Activated CD4-positive, alpha-beta T cell treated with anti-CD3 and anti-CD28 coated beads for 36 hours (primary cell): Measurements from ENCODE around the gene DSP. TPM values are rescaled to one million over a fixed set of nuclear protein-coding genes. Genes with fewer than 3 reads are reported as not detected.

ENCODE experiments used
- ATAC-seq: fragments of 200-7000 bp; cut with Tn5 transposase; one replicate; pipeline ENCODE4 v1.10.0; 2021; ENCODE audit warnings: mild to moderate bottlenecking, moderate library complexity
- CTCF ChIA-PET: fragments of 350-600 bp; sonication (Branson Sonifier 250); formaldehyde crosslinking; loops from one replicate; lab custom pipeline; 2021; ENCODE audit warnings: antibody characterized with exemption; lab: Charles Lee
- POLR2A ChIA-PET: fragments of 350-600 bp; sonication (Branson Sonifier 250); formaldehyde crosslinking; loops from one replicate; lab custom pipeline; 2021; ENCODE audit warnings: antibody characterized with exemption, inconsistent platforms; lab: Charles Lee
- DNase-seq: peaks from one replicate; pipeline ENCODE4 v3.0.0-alpha.2; 2020
- H3K27ac Mint-ChIP-seq: one replicate; pipeline ENCODE4 v1.8.0; 2021; ENCODE audit warnings: mixed read lengths
- H3K27me3 Mint-ChIP-seq: one replicate; pipeline ENCODE4 v1.8.0; 2021; ENCODE audit warnings: mixed read lengths
- H3K36me3 Mint-ChIP-seq: one replicate; pipeline ENCODE4 v1.8.0; 2021; ENCODE audit warnings: low read depth, mixed read lengths
- H3K4me1 Mint-ChIP-seq: one replicate; pipeline ENCODE4 v1.8.0; 2021; ENCODE audit warnings: mixed read lengths
- H3K4me3 Mint-ChIP-seq: one replicate; pipeline ENCODE4 v1.8.0; 2021; ENCODE audit warnings: mild to moderate bottlenecking, moderate library complexity, mixed read lengths
- H3K9me3 Mint-ChIP-seq: one replicate; pipeline ENCODE4 v1.8.0; 2021; ENCODE audit warnings: low read depth, mixed read lengths
- intact Hi-C, 2 experiments: fragments of 100-400 bp; cut with DNase I in 1 of 2; cut with micrococcal nuclease in 1 of 2; formaldehyde crosslinking; loops; one replicate each; pipeline versions ENCODE4 v1.14.2 to v1.15.1; 2022 to 2024; cut with DNase I, micrococcal nuclease
- total RNA-seq, 2 experiments: library from RNA; stranded (reverse); gene quantifications; one replicate each; pipeline ENCODE4 v1.2.3, GENCODE V29; 2021

Gene DSP
- total RNA-seq, 2 experiments from 2014 or later, result 0.05 to 0.09 TPM

DNA sequence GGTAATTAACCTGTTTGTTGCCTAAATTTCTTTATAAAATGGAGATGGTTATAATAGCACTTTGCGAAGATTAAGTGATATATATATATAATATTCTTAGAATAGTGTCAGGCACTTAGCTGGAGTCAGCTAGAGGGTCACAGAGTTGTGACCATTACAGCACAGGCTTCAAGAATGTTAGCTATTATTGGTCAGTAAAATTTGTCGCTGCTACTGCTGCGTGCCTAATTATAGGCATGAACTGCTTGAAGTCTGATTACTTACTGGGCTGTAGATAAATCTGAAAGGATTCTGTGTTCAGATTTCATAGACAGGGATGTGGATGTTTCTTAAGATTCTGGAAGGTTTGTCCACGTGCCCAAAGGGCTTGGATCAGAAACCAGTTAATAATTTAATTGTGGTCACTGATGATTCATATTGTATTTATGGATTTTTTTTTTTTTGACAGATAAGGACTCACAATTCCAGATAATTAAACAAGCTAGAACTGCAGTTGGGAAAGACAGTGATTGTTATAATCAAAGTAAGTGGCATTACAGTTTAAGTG is 53.2 kb downstream of the DSP start:
- no peak overlapping the region for H3K4me3 Mint-ChIP-seq
- ChIA-PET POLR2A (no interaction called here), CTCF (interaction anchor here (0.9 kb wide), 1 partner anchor 12 kb away, joined by 3 read pairs; no protein-coding TSS in a partner anchor)
- DNase-seq, result no peak
- H3K9me3 Mint-ChIP-seq, result no peaks in the 10 kb centered on the region
- peaks cover 28% of the 10 kb centered on the region for H3K36me3 Mint-ChIP-seq
- peaks cover 28% of the 10 kb centered on the region for H3K4me1 Mint-ChIP-seq
- no peak overlapping the region for H3K27ac Mint-ChIP-seq
- no peak for ATAC-seq
- no peaks in the 10 kb centered on the region for H3K27me3 Mint-ChIP-seq
- intact Hi-C loops, result loop anchor here (5.0 to 10.0 kb wide), 5 partner anchors 52 to 937 kb away; partner anchors contain the start of genes DSP (in 1 of the 2), SLC35B3 (in 1 of the 2) and TXNDC5 (in 1 of the 2)

DNA sequence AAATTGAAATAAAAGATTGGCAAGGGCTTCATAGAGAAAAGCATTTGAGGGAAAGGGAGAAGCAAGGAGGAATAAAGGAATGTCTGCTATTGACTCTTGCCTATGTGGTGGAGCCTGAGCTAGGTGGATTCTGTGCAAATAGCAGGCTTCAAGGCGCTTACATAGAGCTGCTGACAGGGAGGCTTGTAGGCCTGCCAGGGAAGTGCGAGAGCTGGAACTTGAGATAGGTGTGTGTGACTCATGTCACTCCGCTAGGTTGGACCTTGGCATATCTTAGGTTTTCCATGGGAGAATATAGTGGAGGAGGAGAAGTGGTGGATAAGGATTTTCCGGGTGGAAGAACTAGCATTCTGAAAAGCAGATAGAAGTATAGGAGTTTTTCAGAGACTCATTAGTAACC is 62.5 kb downstream of the DSP start:
- DNase-seq (no peak), ATAC-seq (peak; percentile 31)
- H3K4me3 Mint-ChIP-seq, result no peak overlapping the region
- H3K4me1 Mint-ChIP-seq, result peaks cover 19% of the 10 kb centered on the region
- H3K9me3 Mint-ChIP-seq, result no peaks in the 10 kb centered on the region
- CTCF ChIA-PET, result interaction anchor here (1.2 to 2.3 kb wide), 2 partner anchors 13 to 14 kb away, joined by 3 to 7 read pairs; partner anchors contain the start of gene SNRNP48
- H3K27ac Mint-ChIP-seq, result peak overlapping the region; percentile 61
- intact Hi-C loops, result loop anchor here in 1 of 2 experiments (1.0 kb wide), 1 partner anchor 14 kb away; the partner anchor contains the start of gene SNRNP48
- POLR2A ChIA-PET, result no interaction called here
- peaks cover 52% of the 10 kb centered on the region for H3K36me3 Mint-ChIP-seq
- no peaks in the 10 kb centered on the region for H3K27me3 Mint-ChIP-seq

DNA sequence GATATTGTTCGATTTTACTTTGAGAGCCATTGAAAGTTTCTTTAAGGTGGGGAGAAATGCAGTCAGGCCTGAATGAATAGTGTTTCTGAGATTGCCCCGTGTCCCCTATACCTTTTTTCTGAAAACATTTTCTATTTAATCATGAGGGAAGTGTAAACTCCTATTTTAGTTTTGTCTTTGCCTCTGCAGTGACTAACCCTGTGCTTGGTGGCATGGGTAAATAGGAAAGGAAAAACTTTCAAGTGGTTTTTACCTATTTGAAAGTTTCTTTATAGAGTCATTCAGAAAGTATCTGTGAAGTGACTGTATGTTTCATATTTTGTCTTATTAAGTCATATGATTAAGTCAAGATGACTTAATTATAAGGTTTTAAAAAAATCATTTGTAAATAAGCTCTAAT is 63.0 kb downstream of the DSP start:
- Mint-ChIP-seq H3K4me1 (peaks cover 19% of the 10 kb centered on the region), H3K27me3 (no peaks in the 10 kb centered on the region), H3K27ac (no peak overlapping the region), H3K4me3 (no peak overlapping the region), H3K36me3 (peaks cover 52% of the 10 kb centered on the region), H3K9me3 (no peaks in the 10 kb centered on the region)
- intact Hi-C loops, result loop anchor here in 1 of 2 experiments (1.0 kb wide), 1 partner anchor 14 kb away; the partner anchor contains the start of gene SNRNP48
- ATAC-seq, result peak; percentile 94
- POLR2A ChIA-PET, result interaction anchor here (0.8 kb wide), 1 partner anchor 13 kb away, joined by 3 read pairs; no protein-coding TSS in a partner anchor
- DNase-seq, result no peak
- CTCF ChIA-PET, result interaction anchor here (2.3 kb wide), 1 partner anchor 13 kb away, joined by 7 read pairs; no protein-coding TSS in a partner anchor

DNA sequence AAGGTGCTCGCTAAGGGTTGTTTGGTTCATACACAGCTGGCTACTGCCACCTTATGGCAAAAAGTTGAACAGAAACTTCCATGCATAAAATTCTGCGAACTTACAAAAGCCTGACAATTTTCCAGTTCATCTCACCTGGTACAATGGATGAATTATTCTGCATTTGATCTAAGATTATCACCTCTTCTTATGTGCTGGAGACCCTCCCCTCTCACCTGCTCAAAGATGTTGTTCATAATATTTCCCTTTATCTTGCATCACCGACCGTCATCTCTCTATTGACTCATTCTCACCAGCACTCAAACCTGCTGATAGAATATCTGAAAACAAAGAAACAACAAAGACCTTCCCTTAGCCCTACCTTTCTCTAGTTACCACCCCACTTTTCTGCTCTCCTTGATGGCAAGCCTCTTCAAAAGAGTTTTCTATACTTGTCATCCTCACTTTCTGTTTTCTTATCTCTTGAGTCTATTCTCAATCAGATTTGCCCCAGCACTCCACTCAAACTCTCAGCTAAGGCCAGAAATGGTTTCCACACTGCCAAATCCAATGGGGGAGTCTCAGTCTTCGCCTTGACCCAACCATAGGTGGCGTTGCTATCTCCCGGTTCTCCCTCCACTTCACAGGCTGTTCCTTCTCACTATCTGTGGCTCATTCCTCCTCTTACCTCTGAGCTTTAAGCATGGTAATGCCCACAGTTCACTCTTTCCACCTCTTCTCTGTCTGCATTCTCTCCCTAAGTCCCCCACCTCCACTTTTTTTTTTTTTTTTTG is 74.3 kb downstream of the DSP start:
- Mint-ChIP-seq H3K4me3 (no peak overlapping the region), H3K9me3 (no peaks in the 10 kb centered on the region), H3K4me1 (peaks cover 17% of the 10 kb centered on the region), H3K27ac (no peak overlapping the region), H3K36me3 (peaks cover 11% of the 10 kb centered on the region), H3K27me3 (no peaks in the 10 kb centered on the region)
- CTCF ChIA-PET, result interaction anchor here (0.6 to 2.9 kb wide), 14 partner anchors 13 to 362 kb away, joined by 3 to 24 read pairs (median 3); no protein-coding TSS in a partner anchor
- intact Hi-C loops, result loop anchor here (1.0 to 10.0 kb wide), 4 partner anchors 190 to 938 kb away; no protein-coding TSS in a partner anchor
- POLR2A ChIA-PET, result interaction anchor here (0.6 to 0.7 kb wide), 4 partner anchors 174 to 608 kb away, joined by 3 to 6 read pairs (median 4); no protein-coding TSS in a partner anchor
- peak; percentile 44 for DNase-seq
- ATAC-seq, result peak; percentile 69

- peaks cover 3% of the 10 kb centered on the region for H3K36me3 Mint-ChIP-seq
- peak; percentile 75 for ATAC-seq
- CTCF ChIA-PET, result interaction anchor here (0.6 to 0.9 kb wide), 3 partner anchors 82 to 341 kb away, joined by 3 to 5 read pairs (median 3); no protein-coding TSS in a partner anchor
- H3K27me3 Mint-ChIP-seq, result no peaks in the 10 kb centered on the region
- POLR2A ChIA-PET, result interaction anchor here (0.5 kb wide), 1 partner anchor 21 kb away, joined by 7 read pairs; no protein-coding TSS in a partner anchor
- H3K4me3 Mint-ChIP-seq, result no peak overlapping the region
- no peak overlapping the region for H3K27ac Mint-ChIP-seq
- H3K4me1 Mint-ChIP-seq, result peaks cover 17% of the 10 kb centered on the region
- intact Hi-C loops, result loop anchor here in 1 of 2 experiments (10.0 kb wide), 1 partner anchor 193 kb away; no protein-coding TSS in a partner anchor
- H3K9me3 Mint-ChIP-seq, result no peaks in the 10 kb centered on the region
- peak; percentile 42 for DNase-seq
Measured at GRCh38 chr6:7617801-7618764, 76.6 kb downstream of the DSP start.

- ChIA-PET POLR2A (no interaction called here), CTCF (interaction anchor here (0.9 kb wide), 1 partner anchor 25 kb away, joined by 3 read pairs; no protein-coding TSS in a partner anchor)
Measured at GRCh38 chr6:7621761-7622160, 80.3 kb downstream of the DSP start.

DNA sequence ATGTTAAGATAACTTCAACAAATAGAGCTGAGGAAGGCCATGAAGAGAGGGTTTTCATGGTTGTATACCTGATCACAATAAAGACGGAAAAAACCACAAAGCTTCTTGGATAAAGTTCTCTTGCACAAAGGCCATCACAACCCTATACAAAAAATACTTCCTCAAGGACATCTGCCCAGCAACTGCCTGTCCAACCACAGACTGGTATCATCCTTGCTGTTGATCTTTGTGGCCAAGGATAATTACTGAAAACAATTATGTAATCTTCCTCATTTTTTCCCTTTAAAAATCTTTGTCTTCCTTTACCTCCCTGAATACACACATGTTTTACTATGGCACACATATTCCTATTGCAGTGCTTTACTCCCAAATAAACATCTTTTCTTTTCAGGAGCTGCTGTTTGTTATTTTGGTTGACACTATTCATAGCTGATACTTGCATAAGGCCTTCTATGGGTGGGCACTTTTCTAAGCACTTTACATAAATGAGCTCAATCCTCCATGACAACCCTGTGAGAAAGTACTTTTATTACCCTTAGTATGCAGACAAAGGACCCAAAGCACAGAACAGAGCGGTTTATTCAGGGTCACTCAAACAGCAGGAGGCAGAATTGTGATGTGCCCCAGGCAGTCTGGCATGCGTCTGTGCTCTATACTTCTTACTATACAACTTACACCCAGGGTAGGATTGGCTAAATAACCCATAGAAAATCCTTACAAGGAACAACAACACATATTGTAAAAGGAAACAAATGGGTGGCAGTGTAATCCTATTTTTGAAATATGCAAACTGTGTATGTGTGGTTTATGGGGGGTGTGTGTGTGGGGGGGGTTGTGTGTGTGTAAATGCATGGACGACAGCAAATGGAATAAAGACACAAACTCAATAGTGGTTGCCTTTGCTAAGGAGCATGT is 83.6 kb downstream of the DSP start:
- ATAC-seq (no peak), DNase-seq (no peak)
- Mint-ChIP-seq H3K4me3 (no peak overlapping the region), H3K9me3 (no peaks in the 10 kb centered on the region), H3K4me1 (no peaks in the 10 kb centered on the region), H3K36me3 (no peaks in the 10 kb centered on the region), H3K27me3 (peaks cover 4% of the 10 kb centered on the region), H3K27ac (no peak overlapping the region)
- ChIA-PET CTCF (interaction anchor here (0.7 kb wide), 1 partner anchor 500 kb away, joined by 3 read pairs; no protein-coding TSS in a partner anchor), POLR2A (no interaction called here)
- intact Hi-C loops, result no loop called here

More at GRCh38 chr6:7621761-7622160, 80.3 kb downstream of the DSP start:
- Mint-ChIP-seq H3K4me1 (peaks cover 10% of the 10 kb centered on the region), H3K27ac (no peak overlapping the region), H3K4me3 (no peak overlapping the region), H3K36me3 (no peaks in the 10 kb centered on the region), H3K9me3 (no peaks in the 10 kb centered on the region), H3K27me3 (peaks cover under 1% of the 10 kb centered on the region)
- intact Hi-C loops, result no loop called here
- no peak for ATAC-seq
- no peak for DNase-seq

GRCh38 chr6:7628479-7628878 is 87.0 kb downstream of the DSP start:
- POLR2A ChIA-PET, result no interaction called here
- no peak overlapping the region for H3K27ac Mint-ChIP-seq
- H3K27me3 Mint-ChIP-seq, result peaks cover 6% of the 10 kb centered on the region
- intact Hi-C loops, result no loop called here
- ATAC-seq (no peak), DNase-seq (no peak)
- H3K4me3 Mint-ChIP-seq, result no peak overlapping the region
- H3K4me1 Mint-ChIP-seq, result no peaks in the 10 kb centered on the region
- H3K9me3 Mint-ChIP-seq, result no peaks in the 10 kb centered on the region
- H3K36me3 Mint-ChIP-seq, result no peaks in the 10 kb centered on the region
- CTCF ChIA-PET, result interaction anchor here (1.0 kb wide), 1 partner anchor 13 kb away, joined by 3 read pairs; no protein-coding TSS in a partner anchor

- DNase-seq (no peak), ATAC-seq (no peak)
- intact Hi-C loops, result no loop called here
- Mint-ChIP-seq H3K27ac (no peak overlapping the region), H3K4me3 (no peak overlapping the region), H3K36me3 (no peaks in the 10 kb centered on the region), H3K27me3 (peaks cover 6% of the 10 kb centered on the region), H3K4me1 (no peaks in the 10 kb centered on the region), H3K9me3 (no peaks in the 10 kb centered on the region)
- ChIA-PET POLR2A (no interaction called here), CTCF (interaction anchor here (1.0 kb wide), 1 partner anchor 14 kb away, joined by 3 read pairs; no protein-coding TSS in a partner anchor)
Measured at GRCh38 chr6:7628909-7629308, 87.4 kb downstream of the DSP start.
